Muscle of leg (tissue), 11 donors: ENCODE measurements around the gene DNMT3A. TPM values are rescaled to one million over a fixed set of nuclear protein-coding genes. Genes with fewer than 3 reads are reported as not detected.

Source experiments
- DNase-seq: peaks from one replicate; pipeline ENCODE4 v3.0.0; 2013
- H3K27ac ChIP-seq: one replicate; pipeline ENCODE4 v1.5.1; 2013; ENCODE audit warnings: mild to moderate bottlenecking, low read length, control low read depth
- H3K27me3 ChIP-seq: one replicate; pipeline ENCODE4 v1.6.1; 2013; ENCODE audit warnings: low read length; ENCODE audit not compliant: control insufficient read depth, insufficient read depth
- H3K36me3 ChIP-seq: one replicate; pipeline ENCODE4 v1.6.1; 2013; ENCODE audit warnings: low read length; ENCODE audit not compliant: control insufficient read depth, insufficient read depth
- H3K4me1 ChIP-seq: one replicate; pipeline ENCODE4 v1.6.1; 2013; ENCODE audit warnings: low read length; ENCODE audit not compliant: control insufficient read depth, insufficient read depth
- H3K4me3 ChIP-seq: one replicate; pipeline ENCODE4 v1.5.1; 2013; ENCODE audit warnings: low read length, control low read depth
- H3K9me3 ChIP-seq: replicated peaks from 2 replicates; pipeline ENCODE4 v1.6.1; 2013; ENCODE audit warnings: low read depth, low read length; ENCODE audit not compliant: control insufficient read depth
- WGBS: methylation state at CpG from one replicate; pipeline ENCODE4 v1.1.5; 2013; ENCODE audit warnings: missing lambda C conversion rate; ENCODE audit not compliant: insufficient coverage; 5-methylcytosine and 5-hydroxymethylcytosine counted together
- polyA plus RNA-seq, 8 donors: library from polyadenylated mRNA; unstranded; fragments of 120-200 nt; gene quantifications; one replicate each; pipeline versions ENCODE4 v1.2.1 to v1.2.3, GENCODE V29; 2013; ENCODE audit warnings: inconsistent platforms in 1 of 8, low replicate concordance in 1 of 8; ENCODE audit not compliant: insufficient read length in 8 of 8, insufficient read depth in 1 of 8
- total RNA-seq: library from RNA; stranded (reverse); fragments of 120-200 nt; gene quantifications from one replicate; pipeline ENCODE4 v1.2.4, GENCODE V29; 2013

Gene DNMT3A
- total and polyA plus RNA-seq, 9 donors = 27.3 to 74.0 (median 55.2) TPM

DNA sequence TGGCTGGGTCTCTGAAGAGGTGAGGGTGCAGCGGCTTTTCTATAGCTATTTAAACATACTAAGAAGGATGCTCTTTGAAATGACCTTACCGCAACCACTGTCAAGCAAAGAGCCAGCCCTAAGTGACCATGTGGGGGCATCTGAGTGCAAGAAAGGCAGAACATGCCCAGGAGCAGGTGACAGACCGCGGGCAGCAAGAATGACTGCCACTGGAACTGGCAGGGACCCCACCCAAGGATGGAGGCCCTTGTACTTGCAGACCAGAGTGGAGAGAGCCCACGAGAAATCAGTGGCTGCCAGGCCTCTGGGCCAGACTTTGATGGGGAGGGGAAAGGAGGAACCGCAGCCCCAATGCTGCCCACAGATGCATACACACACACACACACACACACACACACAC, 33.1 kb downstream of the DNMT3A start:
- no peak for DNase-seq
- H3K9me3 ChIP-seq = no peaks in the 10 kb centered on the region
- no peaks in the 10 kb centered on the region for H3K27me3 ChIP-seq
- WGBS = 92% methylated on average over 3 of the region's 6 CpGs
- peaks cover 47% of the 10 kb centered on the region for H3K36me3 ChIP-seq
- no peak overlapping the region for H3K4me3 ChIP-seq
- H3K4me1 ChIP-seq = peaks cover 77% of the 10 kb centered on the region
- no peak overlapping the region for H3K27ac ChIP-seq

DNA sequence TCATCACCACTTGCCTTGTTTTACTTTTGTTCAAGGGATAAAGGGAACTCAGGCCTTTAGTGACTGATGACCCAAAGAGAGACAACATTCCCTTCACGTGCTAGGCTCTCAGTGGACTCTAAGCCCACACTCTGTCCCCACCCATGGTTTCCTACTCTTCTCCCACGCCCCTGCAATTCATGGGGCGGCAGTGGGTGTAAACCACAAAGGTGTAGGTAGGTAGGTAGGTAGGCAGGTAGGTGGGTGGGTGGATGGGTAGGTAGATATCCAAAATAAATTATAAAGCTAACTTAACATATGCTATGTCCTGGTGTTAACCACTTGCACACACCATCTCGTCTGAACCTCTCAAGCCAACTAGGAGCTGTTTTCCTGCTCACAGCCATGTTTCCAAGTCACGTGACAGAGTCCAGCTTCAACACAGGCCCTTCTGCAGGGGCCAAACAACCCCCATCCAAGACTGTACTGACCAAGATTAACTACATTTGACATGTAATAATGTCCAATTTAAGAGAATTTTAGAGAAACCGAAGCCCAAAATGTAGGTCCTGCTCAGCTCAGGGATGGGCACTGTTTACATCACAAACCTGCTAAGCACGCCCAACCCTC, 33.7 kb downstream of the DNMT3A start:
- Histone ChIP-seq H3K4me3 (no peak overlapping the region), H3K9me3 (no peaks in the 10 kb centered on the region), H3K27ac (no peak overlapping the region), H3K4me1 (peaks cover 78% of the 10 kb centered on the region), H3K36me3 (peaks cover 47% of the 10 kb centered on the region), H3K27me3 (no peaks in the 10 kb centered on the region)
- no peak for DNase-seq
- 0% methylated on average over 1 of the region's 7 CpGs for WGBS

DNA sequence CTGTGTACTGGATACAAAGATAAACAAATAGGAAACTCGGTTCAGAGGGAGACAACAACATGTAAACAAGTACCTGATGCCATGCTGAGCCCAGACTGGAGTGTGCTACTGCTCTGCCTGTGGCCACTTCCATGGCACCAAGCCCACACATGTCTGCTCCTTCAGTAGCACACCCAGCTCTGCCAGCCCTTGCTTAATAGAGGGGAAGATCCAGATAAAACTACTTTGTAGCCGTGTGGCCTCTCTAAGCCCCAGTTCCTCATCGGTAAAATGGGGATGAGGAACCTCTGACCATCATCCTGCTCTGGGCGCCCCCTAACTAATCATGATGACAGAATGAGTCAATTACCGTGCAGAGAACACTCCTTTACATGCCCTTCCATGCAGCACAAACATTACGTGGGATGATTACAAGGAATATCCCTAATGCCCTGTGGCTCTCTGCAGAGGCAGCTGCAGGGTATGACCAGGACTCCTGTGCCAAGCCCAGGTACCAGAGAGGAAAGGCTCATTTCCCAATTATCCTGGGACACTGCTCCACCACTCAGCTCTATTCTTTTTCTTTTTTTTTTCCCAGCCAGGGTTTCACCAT, 34.9 kb downstream of the DNMT3A start:
- Histone ChIP-seq H3K27me3 (no peaks in the 10 kb centered on the region), H3K4me3 (no peak overlapping the region), H3K27ac (no peak overlapping the region), H3K36me3 (peaks cover 45% of the 10 kb centered on the region), H3K9me3 (no peaks in the 10 kb centered on the region), H3K4me1 (peaks cover 77% of the 10 kb centered on the region)
- no peak for DNase-seq
- WGBS = 65% methylated on average over 5 of the region's 6 CpGs

DNA sequence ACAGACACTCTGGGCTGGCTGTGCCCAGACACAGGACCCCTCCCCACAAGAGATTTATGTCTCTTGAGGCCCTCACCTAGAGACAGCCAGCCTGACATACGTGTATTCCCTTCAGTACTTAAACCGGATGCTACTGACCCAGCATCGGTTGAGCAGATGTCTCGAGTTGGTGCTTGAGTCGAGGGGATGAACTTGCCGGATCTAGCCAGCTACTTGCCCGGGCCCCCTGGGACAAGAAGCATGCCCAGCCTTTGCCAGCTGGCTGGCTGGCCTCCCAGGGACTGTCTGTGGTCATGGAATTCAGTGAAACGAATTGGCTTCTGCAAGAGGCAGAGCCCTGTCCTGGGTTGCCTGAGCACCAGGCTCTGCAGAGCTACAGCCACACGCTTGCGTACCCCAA, 36.0 kb downstream of the DNMT3A start:
- peak overlapping the region; percentile 50 for H3K27ac ChIP-seq
- H3K36me3 ChIP-seq = peaks cover 46% of the 10 kb centered on the region
- H3K4me3 ChIP-seq = no peak overlapping the region
- no peaks in the 10 kb centered on the region for H3K9me3 ChIP-seq
- H3K4me1 ChIP-seq = peaks cover 73% of the 10 kb centered on the region
- no peaks in the 10 kb centered on the region for H3K27me3 ChIP-seq
- 64% methylated on average over 10 of the region's 10 CpGs for WGBS
- peak; percentile 81 for DNase-seq

DNA sequence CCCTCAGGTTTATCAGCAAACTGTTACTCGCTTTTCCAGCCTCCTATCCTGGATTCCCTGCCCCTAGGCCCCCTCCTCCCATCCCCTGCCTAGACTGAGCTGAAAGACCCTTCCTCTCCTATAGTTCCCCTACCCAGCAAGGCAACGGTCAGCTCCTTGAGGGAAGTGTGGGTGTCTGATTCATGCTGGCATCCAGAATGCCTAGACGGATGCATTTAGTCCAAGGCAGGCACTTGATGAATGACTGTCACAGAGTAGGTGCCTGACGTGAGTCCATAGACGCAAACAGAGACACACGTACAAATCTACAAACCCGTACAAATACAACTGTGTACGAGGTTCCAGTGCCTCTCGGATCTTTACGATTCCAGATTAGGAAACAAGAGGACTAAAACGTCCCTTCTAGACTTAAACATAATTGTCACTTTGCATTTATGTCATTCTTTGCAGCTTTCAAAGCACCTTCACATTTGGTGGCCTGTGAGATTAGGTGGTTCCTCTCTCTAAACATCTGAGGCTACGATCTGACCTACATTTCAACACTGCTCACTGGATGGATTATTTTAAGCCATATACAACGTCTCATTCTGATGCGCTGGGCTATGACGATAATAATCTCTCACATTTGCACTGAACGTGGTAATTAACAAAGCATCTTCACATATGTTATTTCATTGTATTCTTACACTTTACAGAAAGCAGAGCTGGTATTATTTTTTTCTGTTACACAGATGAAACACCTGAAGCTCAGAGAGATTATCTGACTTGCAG, 36.7 kb downstream of the DNMT3A start:
- Histone ChIP-seq H3K4me3 (no peak overlapping the region), H3K4me1 (peaks cover 66% of the 10 kb centered on the region), H3K27me3 (no peaks in the 10 kb centered on the region), H3K9me3 (no peaks in the 10 kb centered on the region), H3K27ac (peak overlapping the region; percentile 50), H3K36me3 (peaks cover 49% of the 10 kb centered on the region)
- no peak for DNase-seq
- 38% methylated on average over 1 of the region's 16 CpGs for WGBS

DNA sequence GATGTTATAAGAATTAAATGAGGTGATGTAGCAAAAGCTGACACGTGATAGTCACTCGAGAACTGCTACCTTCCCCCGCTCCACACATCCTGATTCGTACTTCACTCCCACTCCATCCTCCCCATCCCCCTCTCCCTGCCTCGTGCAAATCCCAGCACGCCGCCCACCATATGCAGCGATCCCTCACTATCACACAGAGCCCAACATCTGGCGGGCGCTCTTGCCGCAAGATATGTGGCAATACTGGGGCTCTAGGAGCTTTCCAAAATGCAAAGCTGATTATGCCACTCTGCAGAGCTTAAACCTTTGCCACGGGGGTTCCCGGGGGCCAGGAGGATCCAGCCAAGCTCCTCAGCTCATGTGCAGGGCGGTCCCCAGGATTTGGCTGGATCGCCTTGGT, 37.4 kb downstream of the DNMT3A start:
- DNase-seq = no peak
- no peaks in the 10 kb centered on the region for H3K9me3 ChIP-seq
- no peaks in the 10 kb centered on the region for H3K27me3 ChIP-seq
- peaks cover 61% of the 10 kb centered on the region for H3K4me1 ChIP-seq
- 56% methylated on average over 12 of the region's 15 CpGs for WGBS
- H3K4me3 ChIP-seq = no peak overlapping the region
- H3K27ac ChIP-seq = peak overlapping the region; percentile 62
- peaks cover 53% of the 10 kb centered on the region for H3K36me3 ChIP-seq

DNA sequence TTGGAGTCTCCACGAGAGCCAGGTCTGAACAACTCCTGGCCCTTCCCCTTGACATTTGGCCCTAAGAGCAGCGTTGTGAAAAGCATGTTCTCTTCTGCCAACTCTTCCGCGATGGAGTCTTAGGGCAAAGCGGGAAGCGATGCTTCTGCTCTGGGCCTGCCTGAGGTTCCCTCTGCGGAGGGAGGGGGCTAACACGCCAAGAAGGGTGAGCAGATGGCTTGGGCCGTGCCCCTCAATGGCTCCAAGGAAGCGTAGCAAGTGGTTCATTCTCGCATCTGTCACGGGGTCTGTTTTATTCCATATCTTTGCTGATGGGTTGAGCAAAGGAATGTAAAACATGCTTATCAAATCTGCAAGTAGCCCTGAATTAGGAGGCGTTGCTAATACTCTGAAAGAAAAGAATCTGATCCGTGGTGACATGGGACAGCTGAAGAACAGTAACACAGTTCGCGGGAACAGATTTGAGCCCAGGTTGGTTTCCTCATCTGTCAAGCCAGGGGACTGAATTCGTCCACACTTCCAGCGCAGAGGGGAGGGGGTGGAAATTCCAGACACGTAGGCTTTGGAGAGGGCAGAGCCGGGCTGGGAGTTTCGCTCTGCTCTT, 38.0 kb downstream of the DNMT3A start:
- peaks cover 53% of the 10 kb centered on the region for H3K36me3 ChIP-seq
- H3K9me3 ChIP-seq = no peaks in the 10 kb centered on the region
- no peaks in the 10 kb centered on the region for H3K27me3 ChIP-seq
- H3K4me1 ChIP-seq = peaks cover 61% of the 10 kb centered on the region
- no peak overlapping the region for H3K4me3 ChIP-seq
- WGBS = 77% methylated on average over 15 of the region's 21 CpGs
- H3K27ac ChIP-seq = peak overlapping the region; percentile 62
- DNase-seq = peak; percentile 57

DNA sequence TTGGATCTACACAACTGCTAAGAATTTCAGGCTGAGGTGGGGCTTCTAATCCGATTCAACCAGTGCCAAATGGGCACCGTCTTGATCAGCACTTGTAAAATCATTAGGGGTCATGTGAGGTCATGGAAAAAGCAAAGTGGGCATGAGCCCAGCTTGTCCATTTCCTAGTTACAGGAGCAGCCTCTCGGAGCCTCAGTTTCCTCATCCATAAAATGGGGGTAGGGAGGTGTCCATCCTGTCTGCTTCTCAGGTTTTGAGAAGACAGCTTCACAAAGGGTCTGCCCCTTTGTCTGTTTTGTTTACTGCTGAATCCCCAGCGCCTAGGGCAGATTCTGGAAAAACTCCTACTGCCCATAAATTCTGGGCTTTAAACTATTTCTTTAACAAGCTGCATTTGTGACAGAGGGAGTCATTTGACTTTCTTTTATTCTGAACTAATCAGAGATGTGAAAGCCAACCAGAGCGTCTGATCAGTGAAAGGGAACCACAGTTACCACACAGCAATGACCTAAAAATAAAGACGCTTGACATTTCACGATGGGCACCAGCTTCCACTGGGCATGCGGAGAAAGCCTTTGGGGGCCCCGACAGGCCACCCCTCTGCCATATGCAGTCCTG, 38.9 kb downstream of the DNMT3A start:
- H3K9me3 ChIP-seq = no peaks in the 10 kb centered on the region
- DNase-seq = no peak
- no peak overlapping the region for H3K27ac ChIP-seq
- no peak overlapping the region for H3K4me3 ChIP-seq
- no peaks in the 10 kb centered on the region for H3K27me3 ChIP-seq
- peaks cover 54% of the 10 kb centered on the region for H3K36me3 ChIP-seq
- peaks cover 61% of the 10 kb centered on the region for H3K4me1 ChIP-seq
- 82% methylated on average over 7 of the region's 9 CpGs for WGBS

DNA sequence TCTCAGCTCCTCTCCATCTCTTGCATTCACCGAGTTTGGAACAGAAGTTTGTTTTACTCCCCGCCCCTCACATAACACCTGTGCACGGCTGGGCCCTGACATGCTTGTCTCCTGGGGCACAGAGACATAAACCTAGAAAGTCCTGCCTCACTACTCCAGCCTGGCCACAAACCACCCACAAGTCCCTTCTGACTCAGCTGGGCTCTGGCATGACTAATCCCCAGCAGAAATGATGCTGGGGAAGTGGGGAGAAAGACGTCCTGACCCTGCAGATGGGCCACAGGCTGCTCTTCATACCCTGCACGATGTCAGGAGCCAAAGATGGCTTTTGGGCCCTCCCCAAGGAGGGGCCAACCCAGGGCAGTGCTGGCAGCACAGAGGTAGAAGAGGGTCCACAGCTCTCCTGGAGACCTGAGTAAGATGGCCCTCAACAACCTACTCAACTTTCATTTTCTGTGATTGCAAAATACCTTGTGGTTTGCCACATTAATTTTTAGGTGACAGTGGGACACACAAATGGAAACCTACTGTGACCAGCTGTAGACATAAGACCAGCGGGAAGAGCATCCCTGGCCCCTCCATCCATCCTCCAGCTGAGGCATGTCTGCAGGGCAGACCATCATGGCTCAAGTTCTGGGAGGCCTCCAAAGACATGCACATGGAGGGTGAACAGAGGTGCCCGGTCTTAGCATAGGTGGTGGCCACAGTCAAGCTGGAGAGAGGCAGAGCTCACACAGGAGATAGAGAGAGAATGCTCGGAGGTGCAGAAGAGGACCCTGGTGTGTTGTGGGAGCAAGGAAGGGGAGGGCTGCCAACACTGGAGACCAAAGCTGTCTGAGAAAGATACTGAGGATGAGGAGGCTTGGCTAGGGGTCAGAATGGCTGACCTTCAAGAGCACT, 40.0 kb downstream of the DNMT3A start:
- Histone ChIP-seq H3K4me3 (no peak overlapping the region), H3K4me1 (peaks cover 60% of the 10 kb centered on the region), H3K9me3 (no peaks in the 10 kb centered on the region), H3K27me3 (no peaks in the 10 kb centered on the region), H3K27ac (no peak overlapping the region), H3K36me3 (peaks cover 55% of the 10 kb centered on the region)
- no peak for DNase-seq
- WGBS = 52% methylated on average over 7 of the region's 8 CpGs
